Upper lobe of left lung (tissue), 4 donors: Measurements from ENCODE around the gene NANS.

Experiments used
- CTCF ChIP-seq, 6 experiments: fragments of 450-650 bp in 4 of 6; fragments of 200-600 bp in 2 of 6; sonication (generic) in 2 of 6; IDR thresholded peaks; one replicate each; pipeline ENCODE4 v1.5.1; 2016 to 2019; ENCODE audit warnings: antibody characterized with exemption in 6 of 6
- POLR2A ChIP-seq, 4 donors: fragments of 450-650 bp; IDR thresholded peaks; one replicate each; pipeline ENCODE4 v1.5.1; 2016 to 2017; ENCODE audit warnings: antibody characterized with exemption in 4 of 4, mild to moderate bottlenecking in 2 of 4
- POLR2AphosphoS5 ChIP-seq, 2 donors: sonication (generic); formaldehyde crosslinking; IDR thresholded peaks; one replicate each; pipeline ENCODE4 v1.5.1; 2017; ENCODE audit warnings: antibody characterized with exemption in 2 of 2

GRCh38 chr9:98095401-98095800 lies 38.9 kb downstream of the NANS start:
- no peak for TF ChIP-seq CTCF (IDR thresholded peaks at IDR 0.05)
- no peak for TF ChIP-seq POLR2AphosphoS5 (IDR thresholded peaks at IDR 0.05)
- no peak for TF ChIP-seq POLR2A (IDR thresholded peaks at IDR 0.05)
